Measurements from ENCODE around the gene FBXO17.
"Not testable (repeated sequence)": the region's sequence is repeated elsewhere in the genome, so short reads cannot be mapped to it uniquely, and the experiment has no call there.

The FBXO17 gene

DNA sequence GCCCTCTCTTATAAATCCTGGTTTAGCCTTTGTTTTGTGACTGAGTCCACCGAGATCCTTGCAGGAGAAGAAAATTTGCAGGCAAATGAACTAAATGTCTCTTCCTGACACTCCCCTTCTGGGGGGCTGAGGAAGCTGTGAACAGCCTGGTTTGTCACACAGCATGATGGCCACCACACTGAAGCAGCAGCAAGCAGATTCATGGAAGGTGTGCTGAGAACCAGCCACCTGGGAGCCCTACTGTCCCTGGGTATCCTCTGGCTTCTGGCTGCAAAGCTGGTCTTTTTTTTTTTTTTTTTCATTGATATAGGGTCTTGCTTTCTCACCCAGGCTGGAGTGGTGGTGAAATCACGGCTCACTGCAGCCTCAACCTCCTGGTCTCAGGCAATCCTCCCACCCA, 33.6 kb downstream of the FBXO17 start:
- DNase-seq: no peak

GRCh38 chr19:38941466-38941865, 34.1 kb downstream of the FBXO17 start:
- not testable (repeated sequence) for DNase-seq

DNA sequence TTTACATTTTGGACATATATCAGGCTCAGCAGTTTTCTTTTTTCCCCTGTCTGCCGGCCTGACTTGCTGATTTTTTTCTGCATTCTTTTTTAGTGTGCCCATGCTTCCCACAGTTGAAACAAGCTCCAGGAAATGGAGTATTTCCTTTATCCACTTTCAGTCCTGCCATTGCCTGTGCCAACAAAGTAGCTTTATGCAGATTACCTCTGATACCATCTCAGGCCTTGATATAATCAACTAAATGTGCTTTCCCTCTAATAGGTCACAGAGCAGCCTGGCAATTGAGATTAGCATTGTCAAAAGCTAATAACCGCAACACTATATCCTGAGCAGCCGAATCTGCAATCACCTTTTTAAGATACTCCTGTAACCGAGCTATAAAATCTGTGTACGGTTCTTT, 35.6 kb downstream of the FBXO17 start:
- DNase-seq: no peak

- no peak for DNase-seq
Measured at GRCh38 chr19:38933544-38933943, 42.0 kb downstream of the FBXO17 start.

- no peak for DNase-seq
Measured at GRCh38 chr19:38932425-38933179, 42.9 kb downstream of the FBXO17 start.

- no peak for DNase-seq
Measured at GRCh38 chr19:38931521-38931793, 44.1 kb downstream of the FBXO17 start.

DNA sequence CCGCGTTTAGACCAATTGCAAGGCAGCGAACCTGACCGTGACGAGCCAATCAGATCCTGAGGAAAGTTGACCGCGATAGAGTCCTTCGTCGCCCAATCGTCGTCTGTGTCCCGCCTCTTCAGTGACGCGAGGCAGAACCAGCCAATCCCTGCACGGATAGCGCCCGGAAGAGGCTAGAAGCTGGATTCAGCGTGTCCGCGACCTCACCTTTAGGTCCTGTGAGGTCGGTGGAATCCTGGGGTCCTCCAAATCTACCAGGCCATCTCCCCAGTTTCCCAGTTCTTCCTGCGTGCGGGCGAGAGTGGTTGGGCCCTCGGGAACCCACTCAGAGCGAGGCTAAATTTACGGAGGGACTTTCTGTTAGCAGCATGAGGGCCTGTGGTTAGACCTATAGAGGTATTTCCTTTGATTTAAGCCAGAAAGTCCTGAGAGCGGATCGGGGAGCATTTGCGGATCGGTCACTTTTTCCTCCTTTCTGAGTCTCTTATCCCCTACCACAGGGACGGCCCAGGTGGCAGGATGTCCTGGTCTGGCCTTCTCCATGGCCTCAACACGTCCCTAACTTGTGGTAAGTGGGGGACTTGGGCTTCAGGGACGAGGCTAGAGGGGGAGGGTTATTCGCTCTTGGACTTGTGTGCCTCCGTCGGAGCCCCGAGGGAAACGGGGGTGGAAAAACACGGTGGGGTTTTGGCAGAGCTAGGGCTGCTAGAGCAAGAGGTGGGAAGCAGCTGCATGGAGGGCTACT, 44.6 kb downstream of the FBXO17 start, which contains the start of gene MRPS12:
MRPS12 (plus strand) TSS at position 169 of the 745 bp plus-strand sequence; CDS start at position 520, 351 bp downstream.
- peak; percentile 96 for DNase-seq

GRCh38 chr19:38929929-38930775, 45.4 kb downstream of the FBXO17 start, which contains the start of gene SARS2:
SARS2 (minus strand) TSS chr19:38930763; CDS start chr19:38930736, 27 bp downstream.
- DNase-seq: peak; percentile 75

DNA sequence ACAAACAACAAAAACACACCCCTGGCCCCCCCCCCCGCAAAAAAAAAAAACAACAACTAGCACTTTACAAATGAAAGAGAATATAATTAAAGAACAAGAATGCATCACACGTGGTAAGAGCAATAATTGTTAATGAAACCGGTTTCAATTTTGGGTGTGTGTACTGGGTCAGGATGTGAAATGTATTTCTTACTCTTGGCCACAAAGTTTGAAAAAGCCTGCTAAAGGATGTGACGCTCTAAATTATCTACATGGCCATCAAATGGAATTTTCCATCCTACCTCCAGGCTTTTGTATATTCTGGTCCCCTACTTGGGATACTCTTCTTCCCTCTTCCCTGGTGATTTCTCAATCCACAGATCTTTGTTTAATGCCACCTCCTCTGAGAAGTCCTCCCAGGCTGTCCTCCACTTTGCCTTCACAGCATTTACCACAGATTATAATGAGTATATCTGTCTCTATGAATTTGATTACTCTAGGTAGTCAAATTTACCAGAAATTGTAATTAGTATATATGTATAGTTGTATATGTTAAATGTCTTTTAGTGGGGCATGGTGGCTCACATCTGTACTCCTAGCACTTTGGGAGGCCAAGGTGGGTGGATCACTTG, 47.0 kb downstream of the FBXO17 start:
- DNase-seq: no peak

DNA sequence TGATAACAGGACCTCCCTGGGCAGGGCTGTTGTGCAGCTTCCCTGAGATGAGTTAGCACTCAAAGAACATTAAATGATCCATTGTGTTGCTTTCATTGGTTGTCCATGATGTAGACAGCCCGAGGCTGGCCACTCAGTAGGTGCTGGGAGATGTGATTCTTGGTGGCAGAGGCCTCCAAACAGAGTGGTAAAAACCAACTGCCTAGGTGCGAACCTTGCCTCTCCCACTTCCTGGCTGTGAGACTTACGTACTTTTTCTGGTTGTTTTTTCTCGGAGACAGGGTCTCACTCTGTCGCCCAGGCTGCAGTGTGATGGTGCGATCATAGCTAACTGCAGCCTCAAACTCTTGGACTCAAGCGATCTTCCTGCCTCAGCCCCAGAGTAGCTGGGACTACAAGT, 51.2 kb downstream of the FBXO17 start:
- DNase-seq: no peak

DNA sequence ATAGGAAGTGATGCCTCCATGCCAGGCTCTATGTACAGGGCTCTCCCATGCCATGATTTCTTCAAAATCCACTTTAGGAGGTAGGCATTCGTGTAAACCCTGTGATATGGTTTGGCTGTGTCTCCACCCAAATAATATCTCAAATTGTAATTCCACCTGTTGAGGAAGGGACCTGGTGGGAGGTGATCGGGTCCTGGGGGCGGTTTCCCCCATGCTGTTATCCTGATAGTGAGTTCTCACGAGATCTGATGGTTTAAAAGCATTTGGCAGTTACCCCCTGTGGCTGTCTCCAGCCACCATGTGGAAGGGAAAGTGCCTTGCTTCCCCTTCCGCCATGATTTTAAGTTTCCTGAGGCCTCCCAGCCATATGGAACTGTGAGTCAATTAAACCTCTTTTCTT, 53.1 kb downstream of the FBXO17 start:
- DNase-seq: no peak

DNA sequence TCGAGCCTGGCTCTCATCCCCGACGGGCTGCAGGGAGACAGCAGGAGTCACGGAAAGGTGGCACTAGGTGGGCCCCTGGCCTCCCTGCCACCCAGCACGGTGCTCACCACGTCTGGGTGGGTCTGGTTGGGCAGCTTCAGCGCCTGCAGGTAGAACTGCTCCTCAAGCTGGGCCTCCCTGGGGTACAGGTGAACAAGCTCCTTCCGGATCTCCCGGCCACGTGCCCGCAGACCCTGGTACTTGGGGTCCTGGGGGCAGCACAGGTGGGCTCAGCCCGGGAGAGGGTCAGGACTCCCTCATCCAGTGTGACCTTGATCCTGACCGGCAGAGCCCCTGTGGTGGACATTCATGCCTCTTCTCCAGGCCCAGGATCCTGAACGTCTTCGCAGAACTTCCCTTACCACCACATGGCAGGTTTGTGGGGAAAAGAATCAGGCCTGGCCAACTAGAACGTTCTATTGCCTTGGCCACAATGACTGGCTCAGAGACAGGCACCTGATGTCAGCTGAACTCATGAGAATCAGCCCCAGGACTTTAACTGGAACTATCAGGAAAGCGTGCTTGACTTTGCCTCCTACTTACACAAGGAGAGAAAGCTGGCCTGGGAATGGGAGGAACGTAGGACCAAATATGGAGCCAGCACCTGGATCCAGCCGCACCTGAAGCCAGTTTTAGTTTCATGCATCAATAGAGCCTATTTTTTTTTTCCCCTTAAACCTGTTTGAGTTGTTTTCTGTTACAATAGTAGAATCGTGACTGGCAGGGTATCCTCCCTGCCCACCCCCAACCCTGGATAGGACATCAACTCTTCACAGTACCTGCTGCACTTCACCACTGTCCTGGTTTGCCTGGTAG, 53.9 kb downstream of the FBXO17 start:
- no peak for DNase-seq

DNA sequence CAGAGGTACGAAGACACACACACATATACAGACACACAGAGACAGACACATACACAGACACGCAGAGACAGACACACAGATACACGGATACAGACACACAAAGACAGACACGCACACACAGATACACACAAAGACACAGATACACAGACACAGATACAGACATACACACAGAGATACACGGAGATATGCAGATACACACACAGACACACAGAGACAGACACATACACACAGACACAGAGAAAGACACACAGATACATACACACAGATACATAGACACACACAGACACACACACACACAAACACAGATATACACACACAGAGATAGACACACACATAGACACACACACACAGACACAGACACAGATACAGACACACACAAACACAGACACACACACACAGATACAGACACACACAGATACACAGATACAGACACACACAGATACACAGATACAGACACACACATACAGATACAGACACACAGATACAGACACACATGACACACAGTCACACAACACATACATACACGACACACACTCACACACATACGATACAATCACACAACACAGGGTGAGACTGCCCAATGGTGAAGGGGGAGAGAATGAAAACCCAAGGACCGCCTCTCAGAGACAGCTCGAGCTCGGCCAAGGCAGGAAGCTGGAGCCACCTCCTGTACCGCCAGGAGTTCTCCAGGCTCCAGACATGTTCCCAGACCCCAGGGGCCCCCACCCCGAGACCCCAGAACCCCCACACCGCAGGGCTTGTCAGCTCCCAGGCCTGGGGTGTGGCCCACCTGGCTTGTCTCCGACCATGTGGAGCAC, 54.7 kb downstream of the FBXO17 start:
- DNase-seq: no peak

DNA sequence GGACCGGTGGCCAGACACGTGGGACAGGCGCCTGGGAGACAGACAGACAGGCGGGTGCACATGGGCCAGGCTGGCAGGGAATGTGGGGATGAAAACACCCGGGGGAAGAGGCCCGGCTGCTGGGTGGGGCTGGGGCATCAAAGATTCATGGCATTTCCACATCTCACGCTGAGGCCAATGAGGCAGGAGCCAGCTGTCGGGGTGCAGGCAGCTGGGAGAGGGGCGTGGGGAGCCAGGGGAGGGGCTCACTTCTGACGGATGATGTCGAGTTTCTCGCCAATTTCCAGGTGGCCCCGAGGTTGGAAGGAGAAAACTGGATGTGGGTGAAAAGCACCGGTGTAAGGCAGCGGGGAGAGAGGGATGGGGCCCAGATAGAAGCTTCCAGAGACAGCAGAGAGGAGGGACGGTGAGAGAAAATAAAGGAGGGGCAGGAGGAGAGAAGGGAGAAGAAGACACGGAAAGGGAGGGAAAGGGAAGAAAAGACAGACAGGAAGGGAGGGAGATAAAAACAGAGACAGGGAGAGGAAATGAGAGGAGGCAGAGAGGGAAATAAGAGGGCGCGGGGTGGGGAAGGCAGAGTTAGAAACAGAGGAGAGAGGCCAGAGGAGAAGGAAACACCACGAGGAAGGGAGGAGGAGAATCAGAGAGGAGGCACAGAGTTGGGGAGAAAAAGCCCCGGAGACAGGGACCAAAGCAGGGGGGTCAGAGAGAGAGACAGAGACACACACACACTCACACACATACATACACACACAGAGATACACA, 55.5 kb downstream of the FBXO17 start:
- DNase-seq: no peak

DNA sequence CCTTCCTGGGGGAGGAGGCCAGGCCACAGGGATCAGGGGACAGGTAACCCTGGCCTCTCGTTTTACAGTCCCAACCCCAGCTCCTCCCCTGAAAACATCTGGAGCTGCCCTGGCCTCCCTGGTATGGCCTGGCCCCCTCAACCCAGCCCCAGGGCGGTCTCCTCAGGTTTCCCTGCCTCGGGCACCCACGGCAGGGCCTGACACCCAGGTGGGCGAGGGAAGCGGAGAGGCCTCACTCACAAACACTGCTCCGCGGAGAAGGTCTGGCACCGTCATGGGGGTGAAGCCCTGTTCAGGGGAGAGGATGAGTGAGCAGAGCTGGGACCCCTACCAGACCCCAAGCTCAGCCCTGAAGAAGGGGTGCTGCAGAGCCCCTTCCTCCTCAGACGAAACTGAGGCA, 57.0 kb downstream of the FBXO17 start:
- DNase-seq: no peak

DNA sequence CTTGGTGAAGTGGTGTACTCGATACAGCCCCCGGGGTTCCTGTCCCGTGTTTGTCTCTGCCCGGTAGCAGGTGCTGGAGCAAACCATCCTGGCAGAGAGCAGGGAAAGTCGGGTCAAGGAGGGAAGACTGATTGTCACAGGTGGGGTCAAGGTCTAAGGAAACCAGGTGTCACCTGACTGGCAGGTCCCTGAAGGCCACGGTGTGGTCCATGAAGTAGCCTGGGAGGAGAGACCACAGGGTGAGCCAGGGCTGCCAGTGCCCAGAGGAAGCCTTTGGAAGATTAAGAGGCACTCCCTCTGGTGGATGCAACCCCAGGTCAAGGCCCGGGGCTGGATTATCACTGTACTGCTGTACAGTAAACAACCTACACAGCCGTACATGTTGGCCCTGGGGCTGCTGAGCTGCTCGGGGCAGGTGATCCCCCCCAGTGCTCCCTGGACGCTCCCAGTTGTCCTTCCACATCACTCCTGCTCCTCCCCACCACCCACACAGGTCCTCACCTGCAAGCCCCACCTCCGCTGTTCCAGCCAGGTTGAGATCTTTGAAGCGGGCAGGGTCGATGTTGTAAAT, 57.5 kb downstream of the FBXO17 start:
- no peak for DNase-seq

- DNase-seq: no peak
Measured at GRCh38 chr19:38917516-38917915, 58.0 kb downstream of the FBXO17 start.

GRCh38 chr19:38915329-38916321, 59.9 kb downstream of the FBXO17 start:
- DNase-seq: no peak

DNA sequence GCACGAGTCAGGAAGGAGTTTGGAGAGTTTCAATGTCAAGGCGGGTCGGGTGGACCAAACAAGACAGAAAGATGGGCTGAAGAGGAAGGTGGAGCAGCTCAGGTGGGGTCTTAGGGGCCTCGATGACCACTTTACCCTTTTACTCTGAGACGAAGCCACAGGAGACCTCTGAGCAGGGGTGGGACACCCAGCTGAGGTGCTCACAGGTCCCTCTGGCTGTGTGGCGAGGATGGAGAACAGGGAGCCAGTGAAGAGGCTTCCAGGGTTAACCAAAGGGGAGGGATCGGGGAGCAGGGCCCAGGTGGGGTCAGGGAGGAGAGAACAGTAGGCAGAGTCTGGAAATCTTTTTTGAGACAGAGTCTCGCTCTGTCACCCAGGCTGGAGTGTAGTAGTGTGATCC, 61.6 kb downstream of the FBXO17 start:
- no peak for DNase-seq
